GM10847 (cell line): ENCODE results near the gene INF2.

Experiments used
- POLR2A ChIP-seq: IDR thresholded peaks from 2 replicates; pipeline ENCODE4 v1.6.1; 2011; ENCODE audit not compliant: insufficient read length; ENCODE audit errors: extremely low read depth

The INF2 gene

DNA sequence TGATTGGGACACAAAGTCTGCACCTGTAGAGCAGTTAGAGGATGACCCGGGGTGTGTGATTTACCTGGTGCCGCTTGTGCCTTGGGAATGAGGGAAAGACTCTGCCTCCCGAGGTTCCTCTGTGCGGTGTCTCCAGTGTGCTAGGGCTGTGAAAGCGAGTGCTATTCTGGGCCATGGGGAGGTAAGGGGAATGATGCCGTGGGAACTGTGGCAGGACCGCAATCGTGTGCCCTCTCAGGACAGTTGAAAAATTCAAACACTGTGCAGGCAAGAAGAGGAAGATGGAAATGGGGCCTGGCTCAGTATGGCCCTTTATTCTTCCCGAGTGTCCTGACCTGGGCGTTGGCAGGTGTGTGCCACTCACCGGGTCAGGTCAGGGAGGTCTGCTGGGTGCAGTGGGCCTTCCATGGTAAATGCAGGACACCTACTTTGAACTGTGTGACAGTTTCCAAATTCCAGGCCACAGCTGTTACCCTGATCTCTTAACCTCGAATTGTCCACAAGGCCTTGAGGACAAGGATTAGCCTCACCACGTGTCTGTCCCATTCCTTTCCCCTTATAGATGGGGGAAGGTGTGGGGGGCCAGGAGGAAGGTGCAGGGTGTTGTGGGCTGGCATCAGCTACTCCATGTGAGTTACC lies 64.9 kb downstream of the INF2 start:
- no peak for TF ChIP-seq POLR2A

DNA sequence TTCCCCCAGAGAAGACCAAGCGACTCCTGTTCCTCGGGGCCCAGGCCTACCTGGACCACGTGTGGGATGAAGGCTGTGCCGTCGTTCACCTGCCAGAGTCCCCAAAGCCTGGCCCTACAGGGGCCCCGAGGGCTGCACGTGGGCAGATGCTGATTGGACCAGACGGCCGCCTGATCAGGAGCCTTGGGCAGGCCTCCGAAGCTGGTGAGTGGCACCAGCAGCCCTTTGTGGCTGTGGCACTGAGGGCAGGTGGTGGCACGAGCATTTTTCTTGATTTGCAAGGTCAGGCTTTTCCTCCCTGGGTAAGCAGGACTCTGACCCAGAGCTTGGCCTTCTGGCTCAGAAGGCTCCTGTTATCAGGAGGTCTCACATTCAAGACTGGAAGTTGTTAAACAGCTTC lies 66.2 kb downstream of the INF2 start:
- no peak for TF ChIP-seq POLR2A

DNA sequence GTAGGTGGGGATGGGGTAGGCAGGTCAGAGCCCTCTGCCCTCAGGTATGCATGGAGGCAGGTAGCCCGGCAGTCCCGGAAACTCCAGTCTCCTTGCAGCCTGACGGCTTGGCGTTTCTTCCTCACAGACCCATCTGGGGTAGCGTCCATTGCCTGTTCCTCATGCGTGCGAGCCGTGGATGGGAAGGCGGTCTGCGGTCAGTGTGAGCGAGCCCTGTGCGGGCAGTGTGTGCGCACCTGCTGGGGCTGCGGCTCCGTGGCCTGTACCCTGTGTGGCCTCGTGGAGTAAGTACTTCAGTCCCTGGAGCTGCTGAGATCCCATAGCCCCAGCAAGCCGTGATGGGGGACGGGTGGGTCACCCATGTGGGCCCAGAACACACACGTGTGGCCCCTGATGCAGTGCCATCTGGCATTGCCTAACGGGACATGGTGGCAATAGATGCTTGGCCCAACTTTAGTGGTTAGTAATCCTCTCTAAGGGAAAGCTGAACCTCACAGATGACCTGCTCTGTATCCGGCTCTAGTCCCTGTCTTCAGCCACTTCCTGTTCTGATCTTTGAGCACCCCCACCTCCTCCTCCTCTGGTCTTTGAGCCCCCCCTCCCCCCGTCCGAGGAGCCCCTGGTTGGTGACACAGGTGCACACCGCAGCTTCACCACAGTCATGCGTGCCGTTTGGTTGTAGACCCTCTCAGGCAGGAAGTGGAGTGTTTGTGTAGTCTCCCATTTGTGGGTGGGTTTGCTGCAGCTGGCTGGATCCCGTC lies 67.2 kb downstream of the INF2 start:
- no peak for TF ChIP-seq POLR2A

DNA sequence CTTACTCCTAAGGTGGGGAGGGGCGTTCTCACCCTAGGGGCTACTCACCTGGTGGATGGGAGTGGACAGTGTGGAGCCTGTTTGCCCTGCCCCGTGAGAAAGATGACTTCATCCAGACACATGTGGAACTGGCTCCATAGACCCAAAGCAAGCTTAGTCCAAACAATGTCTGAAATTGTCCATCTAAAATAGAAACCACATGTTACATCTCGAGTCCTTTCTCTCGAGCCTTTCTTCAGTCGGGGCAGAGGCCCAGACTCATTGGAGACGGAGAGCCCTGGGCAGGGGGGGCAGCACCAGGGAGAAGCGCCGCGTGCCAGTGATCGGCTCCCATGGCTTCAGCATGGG lies 67.8 kb downstream of the INF2 start:
- no peak for TF ChIP-seq POLR2A

DNA sequence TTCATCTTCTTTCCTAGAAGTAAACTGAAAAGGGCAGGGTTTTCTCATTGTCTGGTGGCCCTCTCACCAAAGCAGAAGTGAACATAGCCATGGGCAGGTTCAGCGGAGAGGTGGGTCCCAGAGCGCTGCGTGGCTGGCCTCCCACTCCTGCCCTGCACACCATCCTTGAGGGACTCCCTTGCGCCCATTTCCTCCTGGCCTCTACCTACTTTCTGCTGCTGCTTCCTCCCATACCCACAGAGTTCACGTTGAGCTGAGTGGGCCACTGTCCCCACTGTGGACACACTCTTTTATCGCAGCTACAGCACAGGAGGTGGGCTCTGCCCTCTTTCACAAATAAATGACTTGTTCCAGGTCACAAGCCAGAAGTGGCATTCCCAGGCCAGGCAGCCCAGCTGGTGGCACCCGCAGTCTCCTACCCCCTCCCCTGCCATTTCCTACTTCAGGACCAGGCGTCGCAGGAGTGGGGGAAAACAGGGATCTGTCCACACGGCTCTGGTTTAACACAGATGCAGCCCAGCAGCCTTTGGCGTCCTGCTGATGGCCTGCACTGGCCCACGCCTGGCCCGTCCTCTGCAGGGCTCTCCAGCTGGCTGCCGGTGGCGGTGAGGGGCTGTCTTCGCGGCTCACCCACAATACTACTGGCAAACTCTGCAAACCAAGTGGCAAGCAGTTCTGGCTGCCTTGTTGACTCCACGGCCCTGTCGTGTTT lies 68.4 kb downstream of the INF2 start:
- TF ChIP-seq POLR2A = no peak

DNA sequence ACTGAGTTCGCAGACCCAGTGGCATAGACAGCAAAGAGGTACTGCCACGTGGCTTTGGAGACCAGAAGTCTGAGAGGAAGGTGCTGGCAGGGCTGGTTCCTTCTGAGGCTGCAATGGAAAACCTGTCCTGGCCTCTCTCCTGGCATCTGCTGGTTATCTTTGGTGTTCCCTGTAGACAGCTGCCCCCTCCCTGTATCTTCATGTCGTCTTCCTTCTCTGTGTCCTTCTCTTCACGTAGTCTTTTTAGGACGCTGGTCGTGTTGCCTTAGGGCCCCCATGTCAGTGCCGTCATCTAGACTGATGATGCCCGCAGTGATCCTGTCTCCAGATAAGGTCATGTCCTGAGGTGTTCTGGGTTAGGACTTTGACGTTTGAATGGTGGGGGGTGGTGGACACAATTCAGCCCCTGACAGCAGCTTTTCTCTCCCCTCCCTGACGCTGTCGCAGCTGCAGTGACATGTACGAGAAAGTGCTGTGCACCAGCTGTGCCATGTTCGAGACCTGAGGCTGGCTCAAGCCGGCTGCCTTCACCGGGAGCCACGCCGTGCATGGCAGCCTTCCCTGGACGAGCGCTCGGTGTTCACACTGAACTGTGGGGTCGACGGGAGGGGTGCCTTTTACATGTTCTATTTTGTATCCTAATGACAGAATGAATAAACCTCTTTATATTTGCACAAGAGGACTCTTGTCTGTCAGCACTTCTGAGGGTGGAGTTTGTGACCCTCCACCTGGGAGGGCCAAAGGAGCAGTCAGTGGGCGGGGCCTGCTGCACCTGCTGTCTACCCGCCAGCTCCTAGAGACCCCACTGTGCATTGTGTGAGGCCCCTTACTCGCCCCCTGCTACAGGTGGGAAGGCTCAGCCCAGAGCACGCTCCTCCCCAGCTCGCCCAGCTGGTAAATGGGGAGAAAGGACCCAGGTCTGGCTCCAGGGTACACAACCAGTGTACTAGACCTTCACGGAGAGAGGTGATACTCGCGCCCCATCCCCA lies 69.9 kb downstream of the INF2 start:
- TF ChIP-seq POLR2A = no peak

DNA sequence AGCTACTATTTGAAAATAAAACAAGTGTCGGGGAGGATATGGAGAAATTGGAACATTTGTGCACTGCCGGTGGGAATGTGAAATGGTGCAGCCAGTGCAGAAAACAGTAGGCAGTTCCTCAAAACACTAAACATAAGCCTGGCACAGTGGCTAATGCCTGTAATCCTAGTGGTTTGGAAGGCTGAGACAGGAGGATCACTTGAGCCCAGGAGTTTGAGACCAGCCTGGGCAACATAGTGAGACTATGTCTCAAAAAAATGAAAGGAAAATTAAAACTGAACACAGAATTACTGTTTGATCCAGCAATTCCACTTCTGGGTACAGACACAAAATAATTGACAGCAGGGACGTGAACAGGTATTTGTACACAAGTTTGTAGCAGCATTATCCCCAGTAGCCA lies 76.1 kb downstream of the INF2 start:
- TF ChIP-seq POLR2A = no peak

DNA sequence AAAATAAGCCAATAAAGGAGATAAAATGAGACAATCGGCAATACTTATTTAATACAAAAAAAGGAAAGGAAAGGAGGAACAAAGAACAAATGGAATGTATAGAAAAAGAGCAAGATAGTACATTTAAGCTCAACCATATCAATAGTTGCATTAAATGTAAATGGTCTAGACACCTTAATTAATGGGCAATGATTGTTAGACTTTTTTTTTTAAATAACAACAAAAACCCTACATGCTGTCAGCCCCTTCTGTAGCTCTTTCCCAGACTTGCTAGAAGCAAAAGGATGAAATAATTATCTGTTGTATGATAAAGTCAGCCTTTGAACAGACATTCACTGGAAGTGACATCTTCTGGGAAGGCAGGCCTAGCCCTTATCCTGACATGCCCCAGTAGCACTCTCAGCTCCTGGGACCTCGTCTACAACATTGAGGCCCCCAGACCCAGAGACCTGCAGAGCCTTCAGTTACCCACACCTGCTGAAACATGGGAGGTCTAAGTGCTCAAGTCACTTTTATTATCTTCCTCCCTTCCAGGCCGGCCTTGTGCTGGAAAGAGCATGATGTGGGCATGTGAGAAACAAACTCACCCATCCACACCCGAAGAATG lies 76.9 kb downstream of the INF2 start:
- TF ChIP-seq POLR2A = no peak

DNA sequence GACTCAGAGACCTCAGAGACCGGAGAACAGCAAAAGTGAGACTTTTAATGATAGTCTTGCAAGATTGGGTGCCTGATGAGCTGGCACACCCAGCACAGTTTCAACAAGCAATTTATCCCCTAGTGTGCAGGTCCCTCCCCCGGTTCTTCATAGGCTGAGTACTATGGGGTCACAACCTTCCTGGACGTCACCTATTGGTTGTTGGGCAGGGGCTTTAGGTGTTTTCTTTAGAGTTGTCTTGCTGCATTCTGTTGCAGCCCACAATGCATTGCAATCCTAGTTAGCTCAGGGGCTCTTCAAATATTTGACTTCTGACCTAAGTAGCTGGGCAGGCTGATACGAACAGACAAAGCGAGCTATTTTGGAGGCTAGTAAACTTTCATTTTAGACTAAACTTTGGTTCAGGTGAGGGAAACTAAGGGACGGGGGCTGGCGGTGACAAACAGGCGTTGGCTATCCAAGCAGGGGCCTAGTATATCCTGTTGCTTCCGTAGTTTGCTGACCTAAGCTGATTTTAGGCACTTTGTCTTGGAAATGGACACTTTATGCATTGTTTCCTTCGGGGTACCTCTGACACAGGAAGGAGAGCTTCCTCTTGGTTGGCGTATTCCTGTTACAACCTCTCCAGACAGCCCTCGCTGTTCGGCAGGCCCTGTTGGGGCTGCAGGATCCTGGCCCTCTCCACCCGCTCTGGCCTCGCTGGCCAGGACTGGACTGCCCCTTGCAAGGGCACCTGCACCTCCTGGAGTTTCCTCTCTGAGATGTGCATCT lies 77.6 kb downstream of the INF2 start:
- no peak for TF ChIP-seq POLR2A

DNA sequence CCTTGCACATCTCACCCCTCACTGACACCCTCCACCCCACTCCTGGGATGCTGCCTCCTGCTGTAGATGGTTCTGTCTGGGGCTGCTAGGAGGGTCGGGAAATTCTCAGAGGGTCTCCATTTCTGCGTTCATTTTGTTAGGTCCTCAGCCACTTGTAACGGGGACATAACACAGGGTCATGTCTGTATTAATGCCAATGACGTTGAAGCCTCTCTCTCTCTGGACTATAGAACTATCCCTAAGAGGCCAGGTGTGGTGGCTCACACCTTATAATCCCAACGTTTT lies 78.2 kb downstream of the INF2 start:
- no peak for TF ChIP-seq POLR2A

DNA sequence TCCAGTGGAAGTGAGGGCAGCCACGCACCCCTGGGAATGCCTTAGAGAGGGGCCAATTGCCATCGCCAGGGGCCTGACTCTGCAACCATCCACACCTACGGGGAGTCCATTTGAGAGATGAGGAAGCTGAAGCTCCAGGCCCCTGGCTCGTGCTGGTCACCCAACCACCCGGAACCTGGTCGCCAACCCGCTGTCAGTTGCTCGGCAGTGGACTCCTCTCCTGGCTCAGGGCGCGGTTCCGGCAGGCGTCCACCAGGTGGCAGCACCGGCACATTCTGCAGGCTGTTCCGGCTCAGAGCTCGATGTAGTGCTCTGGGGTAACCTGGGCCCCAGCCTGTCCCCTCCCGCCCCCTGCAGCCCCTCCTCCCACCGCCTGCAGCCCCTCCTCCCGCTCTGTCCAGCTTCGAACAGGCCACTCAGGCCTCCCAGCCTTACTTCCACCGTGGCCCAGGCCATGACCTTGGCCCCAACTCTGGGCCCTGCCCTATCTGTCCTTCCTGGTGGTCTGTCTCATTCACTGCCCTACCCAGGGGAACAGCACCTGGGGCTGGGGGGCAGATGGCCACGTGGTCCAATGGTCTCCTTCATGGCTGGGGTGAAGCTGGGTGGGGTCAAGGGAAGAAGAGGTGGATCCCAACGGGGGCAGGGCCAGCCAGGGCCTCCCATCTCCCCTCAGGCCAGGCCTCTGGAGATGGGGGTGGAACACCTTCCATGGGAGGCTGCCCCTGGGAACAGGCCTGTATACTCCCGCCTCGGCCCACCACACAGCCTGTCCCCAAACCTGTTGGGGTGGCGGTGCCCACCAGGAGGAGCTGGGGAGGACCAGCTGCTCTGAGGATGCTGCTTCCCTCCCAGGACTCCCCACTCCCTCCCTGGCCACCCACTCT lies 79.3 kb downstream of the INF2 start:
- TF ChIP-seq POLR2A = no peak

DNA sequence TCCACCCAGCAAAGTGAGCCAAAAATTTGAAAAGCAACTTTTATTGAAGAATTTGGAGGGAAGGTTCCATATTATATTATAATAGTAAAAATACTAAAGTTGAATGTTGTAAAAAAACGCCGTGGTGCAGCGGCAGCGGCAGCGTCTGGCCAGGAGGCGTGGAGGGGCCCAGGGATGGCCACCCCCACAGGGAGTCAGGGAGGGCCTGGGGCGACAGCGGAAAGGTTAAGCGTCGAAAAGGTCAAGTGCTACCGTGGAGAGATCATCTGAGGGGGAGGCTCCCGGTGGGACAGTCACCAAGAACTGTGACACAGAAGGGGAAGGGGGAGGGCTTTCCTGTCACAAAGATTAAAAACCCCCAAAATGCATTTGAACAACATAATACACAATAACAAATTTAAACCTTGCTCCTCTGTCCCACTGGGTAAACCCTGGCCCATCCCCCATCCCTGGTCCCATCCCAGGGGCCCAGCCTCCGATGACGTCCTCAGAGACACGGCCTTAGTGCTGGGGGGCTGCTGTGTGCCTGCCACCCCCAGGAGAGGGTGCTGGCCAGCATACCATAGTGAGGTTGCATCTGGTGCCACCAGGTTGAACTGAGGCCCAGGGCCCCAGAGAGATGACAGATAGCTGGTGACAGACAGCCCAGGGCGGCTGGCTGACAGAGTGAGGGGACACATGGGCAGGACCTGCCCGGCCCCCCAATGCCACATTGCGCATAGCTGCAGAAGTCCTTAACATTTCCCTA lies 80.1 kb downstream of the INF2 start:
- TF ChIP-seq POLR2A = no peak

DNA sequence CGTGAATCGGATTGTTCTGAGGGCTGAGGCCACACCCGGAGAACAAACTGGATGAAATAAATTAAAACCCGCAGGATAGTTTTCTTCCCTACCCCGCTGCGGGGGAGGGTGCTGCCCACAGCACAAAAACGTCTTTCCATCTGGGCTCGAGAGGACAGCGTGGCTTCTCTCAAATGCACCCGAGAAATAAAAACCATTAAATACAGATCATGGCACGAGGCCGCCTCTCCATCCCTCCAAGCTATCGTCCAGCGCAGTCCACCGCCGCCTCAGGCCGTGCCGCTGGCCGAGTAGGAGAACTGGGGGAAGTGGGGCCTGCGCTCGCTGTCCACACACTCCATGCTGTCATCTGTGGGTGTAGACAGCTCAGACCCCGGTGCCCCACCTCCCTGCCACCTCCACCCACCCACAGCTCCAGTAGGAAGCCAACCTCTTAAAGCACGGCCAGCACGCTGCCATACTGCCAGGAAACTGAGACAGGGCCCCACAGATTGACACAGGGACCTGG lies 80.7 kb downstream of the INF2 start:
- no peak for TF ChIP-seq POLR2A

DNA sequence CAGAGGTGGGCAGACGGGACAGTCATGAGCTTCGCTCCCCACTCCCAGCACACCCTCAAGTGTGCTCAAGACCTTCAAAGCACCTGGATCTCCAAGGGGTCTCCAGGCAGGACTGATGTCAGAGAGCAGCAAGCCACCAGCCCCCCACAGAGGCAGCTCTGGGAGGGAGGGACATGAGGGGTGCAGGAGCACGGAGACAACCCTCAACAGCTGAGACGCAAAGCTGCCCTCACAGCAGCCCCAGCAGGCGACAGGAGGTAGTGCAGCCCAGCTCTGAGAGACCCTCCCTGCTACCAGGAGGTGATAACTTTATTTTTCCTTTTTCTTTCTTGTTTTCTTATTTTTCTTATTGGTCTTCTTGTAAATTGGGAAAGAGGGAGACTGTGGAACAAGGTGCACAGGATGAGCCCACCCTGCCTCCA lies 81.4 kb downstream of the INF2 start:
- TF ChIP-seq POLR2A = no peak
